ENCODE measurements around the gene GPAM. TPM values are rescaled to one million over a fixed set of nuclear protein-coding genes. Genes with fewer than 3 reads are reported as not detected.

Gene GPAM
- total RNA-seq, 1 experiment from 2014 or later = 16.0 TPM

DNA sequence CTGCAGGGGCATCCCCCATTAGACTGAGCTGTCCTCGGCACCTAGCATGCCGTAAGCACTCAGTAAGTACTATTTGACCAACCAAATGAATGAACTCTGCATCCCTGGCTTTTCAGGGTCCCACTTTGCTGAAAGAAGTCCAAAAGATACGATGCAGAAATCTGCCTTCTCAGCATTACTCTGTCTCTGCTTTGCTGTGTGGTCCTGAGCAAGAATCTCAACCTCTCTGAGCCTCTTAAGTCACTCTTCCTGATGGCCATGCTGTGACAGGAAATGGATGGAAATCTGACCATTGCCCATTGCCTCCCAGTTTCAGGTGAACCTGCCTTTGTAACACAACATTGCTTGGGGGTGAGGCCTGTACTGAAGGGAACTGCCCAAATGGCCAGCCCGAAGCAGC is 48.0 kb downstream of the GPAM start:
- H2BK12ac ChIP-seq (ENCODE audit: insufficient read length, low read depth, low read length) = no peak overlapping the region
- no peaks in the 10 kb centered on the region for H3K79me2 ChIP-seq (ENCODE audit: insufficient read depth, low read length)
- Mint-ChIP-seq H3K27ac (no peak overlapping the region; a peak in 1 of 7 replicates), H3K36me3 (ENCODE audit: insufficient read depth in 1 of 3, low read depth in 3 of 3) (no peaks in the 10 kb centered on the region; a peak in 2 of 7 replicates), H3K9me3 (no peaks in the 10 kb centered on the region; a peak in 1 of 5 replicates), H3K4me1 (peaks cover 11 to 15% of the 10 kb centered on the region in 2 experiments), H3K4me3 (no peak overlapping the region), H3K27me3 (ENCODE audit: low read depth) (peaks cover 2% of the 10 kb centered on the region; the same call in 1 of the 2 replicates)
- no peaks in the 10 kb centered on the region for H3K79me1 ChIP-seq (ENCODE audit: insufficient read depth, low read depth, low read length, poor library complexity, severe bottlenecking)
- no peak overlapping the region for H2BK120ac ChIP-seq (ENCODE audit: low read depth, low read length, poor library complexity, severe bottlenecking)
- H2BK5ac ChIP-seq (ENCODE audit: insufficient read length, low read length) = no peak overlapping the region
- no peak overlapping the region for H2BK15ac ChIP-seq (ENCODE audit: low read depth, low read length)
- H3K18ac ChIP-seq (ENCODE audit: insufficient read length, low read depth, low read length) = no peak overlapping the region
- H4K91ac ChIP-seq (ENCODE audit: insufficient read length, low read depth, low read length) = no peak overlapping the region
- no peaks in the 10 kb centered on the region for H3K23me2 ChIP-seq (ENCODE audit: insufficient read length, low read depth, low read length, poor library complexity, severe bottlenecking)
- no peak overlapping the region for H2BK20ac ChIP-seq (ENCODE audit: low read depth, low read length, poor library complexity, severe bottlenecking)
- no peak overlapping the region for H2AK5ac ChIP-seq (ENCODE audit: insufficient read length, low read length)
- H3K4me2 ChIP-seq (ENCODE audit: insufficient read depth, insufficient read length, low read length) = no peak overlapping the region
- H3K4me1 ChIP-seq (ENCODE audit: insufficient read depth, low read length) = no peaks in the 10 kb centered on the region
- H3K9me3 ChIP-seq (ENCODE audit: control insufficient read depth, low read depth, low read length) = no peaks in the 10 kb centered on the region
- H3K27ac ChIP-seq (ENCODE audit: insufficient read length, low read depth, low read length) = no peak overlapping the region
- no peak overlapping the region for H3K9ac ChIP-seq (ENCODE audit: extremely low read depth, insufficient read length, low read length)
- H2AFZ ChIP-seq (ENCODE audit: low read length) = no peak overlapping the region
- DNase-seq = no peak
- no peak overlapping the region for H3K56ac ChIP-seq (ENCODE audit: insufficient read length, low read depth, low read length)
- H4K20me1 ChIP-seq (ENCODE audit: control insufficient read depth, insufficient read depth, insufficient read length) = no peaks in the 10 kb centered on the region
- no peak overlapping the region for H3K23ac ChIP-seq (ENCODE audit: insufficient read length, low read depth, low read length)
- H3T11ph ChIP-seq (ENCODE audit: low read length) = no peak overlapping the region
- no peak for TF ChIP-seq CTCF (conservative IDR thresholded peaks at IDR 0.05)
- WGBS (ENCODE audit: extremely low coverage, insufficient read length, low lambda C conversion rate) = no CpG with 5 or more reads among the region's 4 CpGs
- H3K4ac ChIP-seq (ENCODE audit: low read depth, low read length) = no peak overlapping the region
- H3K14ac ChIP-seq (ENCODE audit: insufficient read depth, low read length) = no peak overlapping the region
- no peak overlapping the region for H4K5ac ChIP-seq (ENCODE audit: insufficient read length, low read depth, low read length)
- no peaks in the 10 kb centered on the region for H3K27me3 ChIP-seq (ENCODE audit: insufficient read depth, low read length)
- no peak overlapping the region for H4K8ac ChIP-seq (replicated peaks; ENCODE audit: insufficient read length, low read depth, low read length)

Data from H9 (cell line).